Measurements from ENCODE around the gene TMEM266. TPM values are rescaled to one million over a fixed set of nuclear protein-coding genes. Genes with fewer than 3 reads are reported as not detected.

Gene TMEM266
- total RNA-seq, 2 experiments from 2014 or later = not detected

- Histone ChIP-seq H3K4me3 (ENCODE audit: low read length) (no peak overlapping the region), H3K4me1 (ENCODE audit: insufficient read depth, low read length) (no peaks in the 10 kb centered on the region), H3K27me3 (ENCODE audit: control insufficient read depth in 1 of 2, insufficient read depth in 2 of 2, low read length in 2 of 2) (peaks cover 0 to 4% of the 10 kb centered on the region in 2 experiments), H3K9me3 (ENCODE audit: control insufficient read depth in 1 of 2, insufficient read depth in 1 of 2, low read length in 2 of 2) (peaks cover 0 to 28% of the 10 kb centered on the region in 2 experiments), H3K27ac (ENCODE audit: low read depth in 1 of 2, low read length in 2 of 2) (no peak overlapping the region), H3K36me3 (ENCODE audit: insufficient read depth, low read length) (no peaks in the 10 kb centered on the region)
- H3K9me3 Mint-ChIP-seq = no peaks in the 10 kb centered on the region
- H3K27me3 Mint-ChIP-seq = peaks cover 11% of the 10 kb centered on the region
- TF ChIP-seq CTCF (IDR thresholded peaks at IDR 0.05) = no peak
- H3K4me1 Mint-ChIP-seq (ENCODE audit: low read depth) = no peaks in the 10 kb centered on the region
- intact Hi-C loops (cut with DNase I, micrococcal nuclease) = no loop called here
- no peak overlapping the region for H3K4me3 Mint-ChIP-seq
- ATAC-seq (ENCODE audit: poor library complexity) (no peak), DNase-seq (no peak)
- ChIA-PET POLR2A (no interaction called here), CTCF (no interaction called here)
- H3K27ac Mint-ChIP-seq = no peak overlapping the region
- no peaks in the 10 kb centered on the region for H3K36me3 Mint-ChIP-seq (ENCODE audit: low read depth)
Observed at GRCh38 chr15:76172782-76173181, 113.0 kb downstream of the TMEM266 start.

- DNase-seq = no peak
- peaks cover 0 to 4% of the 10 kb centered on the region in 2 experiments for H3K27me3 ChIP-seq (ENCODE audit: control insufficient read depth in 1 of 2, insufficient read depth in 2 of 2, low read length in 2 of 2)
- H3K4me3 Mint-ChIP-seq = no peak overlapping the region
- H3K9me3 ChIP-seq (ENCODE audit: control insufficient read depth in 1 of 2, insufficient read depth in 1 of 2, low read length in 2 of 2) = peaks cover 0 to 29% of the 10 kb centered on the region in 2 experiments
- no peaks in the 10 kb centered on the region for H3K4me1 Mint-ChIP-seq (ENCODE audit: low read depth)
- intact Hi-C loops (cut with DNase I, micrococcal nuclease) = no loop called here
- no peak overlapping the region for H3K27ac Mint-ChIP-seq
- POLR2A ChIA-PET = no interaction called here
- H3K27me3 Mint-ChIP-seq = peaks cover 17% of the 10 kb centered on the region
- no peaks in the 10 kb centered on the region for H3K9me3 Mint-ChIP-seq
- no peaks in the 10 kb centered on the region for H3K36me3 ChIP-seq (ENCODE audit: insufficient read depth, low read length)
- H3K4me3 ChIP-seq (ENCODE audit: low read length) = no peak overlapping the region
- no peaks in the 10 kb centered on the region for H3K4me1 ChIP-seq (ENCODE audit: insufficient read depth, low read length)
- no peak overlapping the region for H3K27ac ChIP-seq (ENCODE audit: low read depth in 1 of 2, low read length in 2 of 2)
- H3K36me3 Mint-ChIP-seq (ENCODE audit: low read depth) = no peaks in the 10 kb centered on the region
- no peak for ATAC-seq (ENCODE audit: poor library complexity)
- CTCF ChIA-PET = no interaction called here
- TF ChIP-seq CTCF (IDR thresholded peaks at IDR 0.05) = no peak
Observed at GRCh38 chr15:76173317-76173834, 113.6 kb downstream of the TMEM266 start.

- ATAC-seq (ENCODE audit: poor library complexity) = no peak
- H3K4me1 ChIP-seq (ENCODE audit: insufficient read depth, low read length) = no peaks in the 10 kb centered on the region
- no peak overlapping the region for H3K27ac Mint-ChIP-seq
- H3K27ac ChIP-seq (ENCODE audit: low read depth in 1 of 2, low read length in 2 of 2) = no peak overlapping the region
- peaks cover 0 to 7% of the 10 kb centered on the region in 2 experiments for H3K27me3 ChIP-seq (ENCODE audit: control insufficient read depth in 1 of 2, insufficient read depth in 2 of 2, low read length in 2 of 2)
- no peaks in the 10 kb centered on the region for H3K36me3 Mint-ChIP-seq (ENCODE audit: low read depth)
- no peaks in the 10 kb centered on the region for H3K9me3 Mint-ChIP-seq
- no peaks in the 10 kb centered on the region for H3K4me1 Mint-ChIP-seq (ENCODE audit: low read depth)
- H3K27me3 Mint-ChIP-seq = peaks cover 25% of the 10 kb centered on the region
- no peak for TF ChIP-seq CTCF (IDR thresholded peaks at IDR 0.05)
- intact Hi-C loops (cut with DNase I, micrococcal nuclease) = no loop called here
- no peaks in the 10 kb centered on the region for H3K36me3 ChIP-seq (ENCODE audit: insufficient read depth, low read length)
- H3K4me3 Mint-ChIP-seq = no peak overlapping the region
- peaks cover 0 to 29% of the 10 kb centered on the region in 2 experiments for H3K9me3 ChIP-seq (ENCODE audit: control insufficient read depth in 1 of 2, insufficient read depth in 1 of 2, low read length in 2 of 2)
- DNase-seq = no peak
- CTCF ChIA-PET = no interaction called here
- no peak overlapping the region for H3K4me3 ChIP-seq (ENCODE audit: low read length)
- POLR2A ChIA-PET = no interaction called here
Observed at GRCh38 chr15:76174654-76175053, 114.9 kb downstream of the TMEM266 start.

All from CD4-positive, alpha-beta T cell (primary cell).